NB4 (cell line): ENCODE data around the gene PGM1.

Experiments used
- DNase-seq: peaks from one replicate; pipeline ENCODE4 v3.0.0; 2010; ENCODE audit warnings: low read depth
- H3K4me3 ChIP-seq: one replicate; pipeline ENCODE4 v1.5.1; 2011; ENCODE audit warnings: mild to moderate bottlenecking, low read depth, low read length, moderate library complexity
- MYC ChIP-seq: IDR thresholded peaks from 2 replicates; pipeline ENCODE4 v1.6.1; 2011; ENCODE audit warnings: low read depth, low read length
- TF ChIP-seq, protein P1 (sequence below): IDR thresholded peaks from one replicate; pipeline ENCODE4 v1.5.1; 2012; ENCODE audit warnings: low read depth, low read length

PGM1 gene

DNA sequence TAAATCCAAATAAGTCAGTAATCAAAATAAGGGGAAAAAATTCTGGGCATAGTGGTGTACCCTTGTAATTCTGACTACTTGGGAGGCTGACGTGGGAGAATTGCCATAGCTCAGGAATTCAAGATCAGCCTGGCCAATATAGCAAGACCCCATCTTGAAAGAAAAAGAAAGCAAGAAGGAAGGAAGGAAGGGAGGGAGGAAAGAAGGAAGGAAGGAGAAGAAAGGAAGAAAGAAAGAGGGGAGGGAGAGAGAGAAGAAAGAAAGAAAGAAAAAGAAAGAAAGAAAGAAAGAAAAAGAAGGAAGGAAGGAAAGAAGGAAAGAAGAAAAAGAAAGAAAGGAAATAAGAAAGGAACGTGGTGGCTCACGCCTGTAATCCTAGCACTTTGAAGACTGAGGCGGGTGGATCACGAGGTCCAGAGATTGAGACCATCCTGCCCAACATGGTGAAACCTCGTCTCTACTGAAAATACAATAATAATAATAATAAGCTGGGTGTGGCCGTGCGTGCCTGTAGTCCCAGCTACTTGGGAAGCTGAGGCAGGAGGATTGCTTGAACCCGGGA lies 116.1 kb downstream of the PGM1 start:
- DNase-seq, result no peak
- no peak for TF ChIP-seq MYC
- TF ChIP-seq, protein P1, sequence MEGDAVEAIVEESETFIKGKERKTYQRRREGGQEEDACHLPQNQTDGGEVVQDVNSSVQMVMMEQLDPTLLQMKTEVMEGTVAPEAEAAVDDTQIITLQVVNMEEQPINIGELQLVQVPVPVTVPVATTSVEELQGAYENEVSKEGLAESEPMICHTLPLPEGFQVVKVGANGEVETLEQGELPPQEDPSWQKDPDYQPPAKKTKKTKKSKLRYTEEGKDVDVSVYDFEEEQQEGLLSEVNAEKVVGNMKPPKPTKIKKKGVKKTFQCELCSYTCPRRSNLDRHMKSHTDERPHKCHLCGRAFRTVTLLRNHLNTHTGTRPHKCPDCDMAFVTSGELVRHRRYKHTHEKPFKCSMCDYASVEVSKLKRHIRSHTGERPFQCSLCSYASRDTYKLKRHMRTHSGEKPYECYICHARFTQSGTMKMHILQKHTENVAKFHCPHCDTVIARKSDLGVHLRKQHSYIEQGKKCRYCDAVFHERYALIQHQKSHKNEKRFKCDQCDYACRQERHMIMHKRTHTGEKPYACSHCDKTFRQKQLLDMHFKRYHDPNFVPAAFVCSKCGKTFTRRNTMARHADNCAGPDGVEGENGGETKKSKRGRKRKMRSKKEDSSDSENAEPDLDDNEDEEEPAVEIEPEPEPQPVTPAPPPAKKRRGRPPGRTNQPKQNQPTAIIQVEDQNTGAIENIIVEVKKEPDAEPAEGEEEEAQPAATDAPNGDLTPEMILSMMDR, result no peak
- H3K4me3 ChIP-seq, result no peak overlapping the region
